ENCODE measurements around the gene F2RL2. TPM values are rescaled to one million over a fixed set of nuclear protein-coding genes. Genes with fewer than 3 reads are reported as not detected.

Gene F2RL2
- total RNA-seq, 1 donor from 2014 or later: 2.0 TPM

DNA sequence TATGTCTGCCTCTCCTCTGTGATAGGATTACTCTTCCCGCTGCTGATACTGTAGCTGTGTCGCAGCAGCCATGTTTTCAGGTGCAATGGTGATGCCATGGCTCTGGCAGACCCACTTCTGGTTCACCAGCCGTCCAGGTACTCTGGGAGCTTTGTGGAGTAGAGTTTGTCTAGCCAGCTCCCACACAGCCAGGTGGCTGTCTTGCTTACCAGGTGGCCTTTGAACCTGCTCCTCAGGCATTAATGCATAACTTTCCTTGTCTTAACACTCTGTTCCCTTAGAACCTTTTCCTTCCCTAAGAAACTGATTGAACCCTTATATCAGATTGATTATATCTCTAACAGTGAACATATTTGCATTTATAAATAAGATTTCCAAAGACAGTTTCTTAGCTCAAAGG, 42.2 kb downstream of the F2RL2 start:
- no peak for DNase-seq (ENCODE audit: low read depth)
- Histone ChIP-seq H3K36me3 (ENCODE audit: control insufficient read depth, insufficient read depth, low read length) (no peaks in the 10 kb centered on the region), H3K27me3 (ENCODE audit: control insufficient read depth, insufficient read depth, low read length) (no peaks in the 10 kb centered on the region), H3K4me3 (ENCODE audit: low read depth, low read length) (no peak overlapping the region)
- TF ChIP-seq, protein P1, sequence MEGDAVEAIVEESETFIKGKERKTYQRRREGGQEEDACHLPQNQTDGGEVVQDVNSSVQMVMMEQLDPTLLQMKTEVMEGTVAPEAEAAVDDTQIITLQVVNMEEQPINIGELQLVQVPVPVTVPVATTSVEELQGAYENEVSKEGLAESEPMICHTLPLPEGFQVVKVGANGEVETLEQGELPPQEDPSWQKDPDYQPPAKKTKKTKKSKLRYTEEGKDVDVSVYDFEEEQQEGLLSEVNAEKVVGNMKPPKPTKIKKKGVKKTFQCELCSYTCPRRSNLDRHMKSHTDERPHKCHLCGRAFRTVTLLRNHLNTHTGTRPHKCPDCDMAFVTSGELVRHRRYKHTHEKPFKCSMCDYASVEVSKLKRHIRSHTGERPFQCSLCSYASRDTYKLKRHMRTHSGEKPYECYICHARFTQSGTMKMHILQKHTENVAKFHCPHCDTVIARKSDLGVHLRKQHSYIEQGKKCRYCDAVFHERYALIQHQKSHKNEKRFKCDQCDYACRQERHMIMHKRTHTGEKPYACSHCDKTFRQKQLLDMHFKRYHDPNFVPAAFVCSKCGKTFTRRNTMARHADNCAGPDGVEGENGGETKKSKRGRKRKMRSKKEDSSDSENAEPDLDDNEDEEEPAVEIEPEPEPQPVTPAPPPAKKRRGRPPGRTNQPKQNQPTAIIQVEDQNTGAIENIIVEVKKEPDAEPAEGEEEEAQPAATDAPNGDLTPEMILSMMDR (IDR thresholded peaks at IDR 0.05; ENCODE audit: insufficient read depth, low read length, poor library complexity, severe bottlenecking): no peak

DNA sequence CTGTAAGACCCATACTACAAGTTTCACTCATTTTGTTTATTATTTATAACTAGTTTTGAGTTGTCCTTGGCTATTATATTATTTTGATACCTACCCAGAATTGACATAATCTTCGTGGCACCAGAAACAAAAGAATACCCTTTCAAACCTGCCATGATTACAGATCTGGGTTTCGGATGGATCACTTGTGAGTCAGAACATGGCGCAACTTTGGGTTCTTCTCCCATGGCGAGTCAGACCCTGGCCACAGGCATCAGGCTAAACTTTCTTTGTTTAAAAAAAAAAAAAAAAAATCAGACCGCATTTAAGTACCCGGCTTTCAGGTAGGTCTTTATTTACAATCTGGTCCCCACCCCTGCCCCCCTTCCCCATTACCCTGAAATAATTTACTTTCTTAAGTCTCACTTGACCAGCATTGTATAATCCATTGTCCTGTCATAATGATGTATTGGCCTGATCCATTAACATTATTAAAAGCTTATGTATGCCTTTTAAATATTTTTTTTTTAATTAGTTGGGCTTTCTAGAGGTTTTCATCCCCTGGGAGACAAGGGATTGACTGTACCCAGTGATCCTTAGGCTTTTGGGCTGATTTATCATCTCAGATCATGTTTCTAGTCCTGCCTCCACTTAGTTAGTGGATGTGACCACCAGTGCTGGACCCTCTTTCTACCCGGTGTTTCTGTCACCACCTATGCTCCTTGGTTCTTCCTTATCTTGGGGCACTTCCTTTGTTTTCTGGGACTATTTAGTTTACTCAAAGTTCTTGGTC, 43.9 kb downstream of the F2RL2 start:
- TF ChIP-seq, protein P1 (IDR thresholded peaks at IDR 0.05; ENCODE audit: insufficient read depth, low read length, poor library complexity, severe bottlenecking): no peak
- Histone ChIP-seq H3K36me3 (ENCODE audit: control insufficient read depth, insufficient read depth, low read length) (no peaks in the 10 kb centered on the region), H3K27me3 (ENCODE audit: control insufficient read depth, insufficient read depth, low read length) (no peaks in the 10 kb centered on the region), H3K4me3 (ENCODE audit: low read depth, low read length) (no peak overlapping the region)
- no peak for DNase-seq (ENCODE audit: low read depth)

DNA sequence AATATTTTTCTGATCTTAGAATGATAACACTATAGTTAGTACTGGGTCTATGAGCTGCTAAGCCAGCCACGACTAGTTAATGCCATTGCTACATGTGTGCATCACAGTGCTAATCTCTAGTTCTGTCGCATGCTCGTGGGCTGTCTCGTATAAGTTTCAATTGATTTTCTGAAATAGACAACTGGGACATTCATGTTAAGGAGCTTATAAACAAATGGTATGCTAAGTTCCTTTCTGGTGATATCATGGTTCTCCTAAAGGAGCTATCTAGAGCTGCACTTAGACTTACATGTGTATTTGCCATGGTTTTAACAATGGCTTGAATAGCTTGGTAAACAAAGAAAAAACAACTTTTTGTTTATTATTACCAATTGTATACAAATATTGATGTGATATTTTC, 46.2 kb downstream of the F2RL2 start:
- H3K27me3 ChIP-seq (ENCODE audit: control insufficient read depth, insufficient read depth, low read length): no peaks in the 10 kb centered on the region
- H3K36me3 ChIP-seq (ENCODE audit: control insufficient read depth, insufficient read depth, low read length): no peaks in the 10 kb centered on the region
- TF ChIP-seq, protein P1 (IDR thresholded peaks at IDR 0.05; ENCODE audit: insufficient read depth, low read length, poor library complexity, severe bottlenecking): no peak
- no peak overlapping the region for H3K4me3 ChIP-seq (ENCODE audit: low read depth, low read length)
- DNase-seq (ENCODE audit: low read depth): no peak

DNA sequence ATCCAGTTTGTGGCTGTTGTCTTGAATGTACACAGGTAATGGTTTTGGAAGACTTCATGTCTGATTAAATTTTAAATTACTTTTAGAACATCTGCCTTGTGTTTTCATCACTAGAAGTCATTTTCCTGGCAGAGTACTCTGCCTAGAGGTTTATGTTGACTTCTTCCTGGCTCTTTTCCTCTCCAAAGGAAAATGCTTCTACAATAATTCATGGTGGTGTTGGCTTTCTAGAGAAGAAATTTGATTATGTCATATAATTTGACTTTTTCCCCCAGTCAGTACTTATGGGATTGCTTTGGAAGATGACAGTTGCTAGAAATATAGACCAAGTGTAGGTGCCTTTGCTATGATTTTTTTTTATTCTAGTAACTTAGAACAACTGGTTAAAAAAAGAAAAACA, 46.8 kb downstream of the F2RL2 start:
- TF ChIP-seq, protein P1 (IDR thresholded peaks at IDR 0.05; ENCODE audit: insufficient read depth, low read length, poor library complexity, severe bottlenecking): no peak
- H3K36me3 ChIP-seq (ENCODE audit: control insufficient read depth, insufficient read depth, low read length): no peaks in the 10 kb centered on the region

DNA sequence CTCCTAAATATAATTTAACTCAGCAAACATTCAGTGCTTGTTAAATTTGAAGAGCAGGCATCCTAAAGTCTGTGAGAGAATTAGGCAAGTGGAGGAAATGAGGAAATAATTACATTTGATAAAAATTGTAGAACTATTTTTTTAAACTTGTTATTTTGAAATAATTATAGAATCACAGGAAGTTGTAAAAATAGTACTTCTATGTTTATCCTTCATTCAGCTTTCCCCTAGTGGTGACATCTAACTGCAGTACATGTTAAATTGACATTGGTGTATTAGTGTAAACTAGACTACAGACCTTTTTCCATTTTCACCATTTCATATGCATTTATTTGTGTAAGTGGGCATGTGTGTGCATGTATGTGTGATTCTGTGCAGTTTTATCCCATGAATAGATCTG, 51.6 kb downstream of the F2RL2 start:
- Histone ChIP-seq H3K27me3 (ENCODE audit: control insufficient read depth, insufficient read depth, low read length) (no peaks in the 10 kb centered on the region), H3K4me3 (ENCODE audit: low read depth, low read length) (no peak overlapping the region), H3K36me3 (ENCODE audit: control insufficient read depth, insufficient read depth, low read length) (no peaks in the 10 kb centered on the region)
- TF ChIP-seq, protein P1 (IDR thresholded peaks at IDR 0.05; ENCODE audit: insufficient read depth, low read length, poor library complexity, severe bottlenecking): no peak
- no peak for DNase-seq (ENCODE audit: low read depth)

More for the DNA sequence above, 46.8 kb downstream of the F2RL2 start:
- no peak overlapping the region for H3K4me3 ChIP-seq (ENCODE audit: low read depth, low read length)
- DNase-seq (ENCODE audit: low read depth): no peak
- no peaks in the 10 kb centered on the region for H3K27me3 ChIP-seq (ENCODE audit: control insufficient read depth, insufficient read depth, low read length)

DNA sequence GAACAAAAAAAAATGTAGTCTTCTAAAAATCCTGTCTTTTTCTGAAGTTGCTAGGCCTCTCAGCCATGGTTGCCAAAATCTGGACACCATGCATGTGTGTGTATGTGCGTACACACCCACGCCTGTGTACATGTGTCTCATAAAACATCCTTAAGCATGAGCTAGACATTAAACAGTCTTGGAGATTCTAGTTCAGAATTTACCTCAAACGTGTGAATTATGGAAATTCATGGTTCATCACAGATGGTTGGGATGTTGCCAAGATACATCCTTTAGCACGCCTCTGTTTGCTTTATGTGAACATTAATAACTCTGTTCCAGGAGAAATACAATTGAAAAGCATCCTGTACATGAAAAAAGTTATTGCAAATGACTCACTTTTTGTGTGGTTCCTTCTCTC, 53.0 kb downstream of the F2RL2 start:
- Histone ChIP-seq H3K27me3 (ENCODE audit: control insufficient read depth, insufficient read depth, low read length) (no peaks in the 10 kb centered on the region), H3K36me3 (ENCODE audit: control insufficient read depth, insufficient read depth, low read length) (no peaks in the 10 kb centered on the region), H3K4me3 (ENCODE audit: low read depth, low read length) (no peak overlapping the region)
- no peak for DNase-seq (ENCODE audit: low read depth)
- TF ChIP-seq, protein P1 (IDR thresholded peaks at IDR 0.05; ENCODE audit: insufficient read depth, low read length, poor library complexity, severe bottlenecking): no peak
